ENCODE measurements around the gene PIP5K1B. TPM values are rescaled to one million over a fixed set of nuclear protein-coding genes. Genes with fewer than 3 reads are reported as not detected.

The PIP5K1B gene
- total RNA-seq, 1 experiment from 2014 or later: not detected

GRCh38 chr9:68861436-68861835, 156.4 kb downstream of the PIP5K1B start:
- TF ChIP-seq SIN3A (IDR thresholded peaks at IDR 0.05; ENCODE audit: borderline replicate concordance, insufficient read depth, low read depth, low read length) (no peak), CTCF (IDR thresholded peaks at IDR 0.05) (no peak), TCF7L2 (IDR thresholded peaks at IDR 0.05; ENCODE audit: low read depth, low read length) (no peak), POLR2AphosphoS5 (IDR thresholded peaks at IDR 0.05; ENCODE audit: low read depth, low read length) (no peak)
- TF ChIP-seq, protein P1, sequence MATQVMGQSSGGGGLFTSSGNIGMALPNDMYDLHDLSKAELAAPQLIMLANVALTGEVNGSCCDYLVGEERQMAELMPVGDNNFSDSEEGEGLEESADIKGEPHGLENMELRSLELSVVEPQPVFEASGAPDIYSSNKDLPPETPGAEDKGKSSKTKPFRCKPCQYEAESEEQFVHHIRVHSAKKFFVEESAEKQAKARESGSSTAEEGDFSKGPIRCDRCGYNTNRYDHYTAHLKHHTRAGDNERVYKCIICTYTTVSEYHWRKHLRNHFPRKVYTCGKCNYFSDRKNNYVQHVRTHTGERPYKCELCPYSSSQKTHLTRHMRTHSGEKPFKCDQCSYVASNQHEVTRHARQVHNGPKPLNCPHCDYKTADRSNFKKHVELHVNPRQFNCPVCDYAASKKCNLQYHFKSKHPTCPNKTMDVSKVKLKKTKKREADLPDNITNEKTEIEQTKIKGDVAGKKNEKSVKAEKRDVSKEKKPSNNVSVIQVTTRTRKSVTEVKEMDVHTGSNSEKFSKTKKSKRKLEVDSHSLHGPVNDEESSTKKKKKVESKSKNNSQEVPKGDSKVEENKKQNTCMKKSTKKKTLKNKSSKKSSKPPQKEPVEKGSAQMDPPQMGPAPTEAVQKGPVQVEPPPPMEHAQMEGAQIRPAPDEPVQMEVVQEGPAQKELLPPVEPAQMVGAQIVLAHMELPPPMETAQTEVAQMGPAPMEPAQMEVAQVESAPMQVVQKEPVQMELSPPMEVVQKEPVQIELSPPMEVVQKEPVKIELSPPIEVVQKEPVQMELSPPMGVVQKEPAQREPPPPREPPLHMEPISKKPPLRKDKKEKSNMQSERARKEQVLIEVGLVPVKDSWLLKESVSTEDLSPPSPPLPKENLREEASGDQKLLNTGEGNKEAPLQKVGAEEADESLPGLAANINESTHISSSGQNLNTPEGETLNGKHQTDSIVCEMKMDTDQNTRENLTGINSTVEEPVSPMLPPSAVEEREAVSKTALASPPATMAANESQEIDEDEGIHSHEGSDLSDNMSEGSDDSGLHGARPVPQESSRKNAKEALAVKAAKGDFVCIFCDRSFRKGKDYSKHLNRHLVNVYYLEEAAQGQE (IDR thresholded peaks at IDR 0.05; ENCODE audit: insufficient read depth in 1 of 2, low read depth in 2 of 2, low read length in 1 of 2): no peak
- intact Hi-C loops (cut with micrococcal nuclease; ENCODE audit: unreplicated experiment) (no loop called here), in situ Hi-C loops (cut with HindIII; ENCODE audit: low pct_unique_long_range_greater_than_20kb, low sequenced_read_pairs) (no loop called here)
- POLR2A ChIA-PET: no interaction called here
- Histone ChIP-seq H3K27ac (ENCODE audit: low read length) (no peak overlapping the region), H3K4me1 (ENCODE audit: control insufficient read depth, insufficient read depth, low read length) (no peaks in the 10 kb centered on the region), H3K9me3 (ENCODE audit: control insufficient read depth, insufficient read depth, low read depth, low read length) (no peaks in the 10 kb centered on the region), H3K36me3 (ENCODE audit: control insufficient read depth, insufficient read depth, low read length) (no peaks in the 10 kb centered on the region), H3K27me3 (ENCODE audit: control insufficient read depth, insufficient read depth, low read length) (no peaks in the 10 kb centered on the region), H3K4me3 (ENCODE audit: low read depth in 2 of 2, low read length in 2 of 2) (no peak overlapping the region)
- ATAC-seq (no peak), DNase-seq (ENCODE audit: low read depth, low spot score) (no peak)
- CTCF ChIA-PET: no interaction called here
- BruUV-seq (replicated peaks): no TSS peak

DNA sequence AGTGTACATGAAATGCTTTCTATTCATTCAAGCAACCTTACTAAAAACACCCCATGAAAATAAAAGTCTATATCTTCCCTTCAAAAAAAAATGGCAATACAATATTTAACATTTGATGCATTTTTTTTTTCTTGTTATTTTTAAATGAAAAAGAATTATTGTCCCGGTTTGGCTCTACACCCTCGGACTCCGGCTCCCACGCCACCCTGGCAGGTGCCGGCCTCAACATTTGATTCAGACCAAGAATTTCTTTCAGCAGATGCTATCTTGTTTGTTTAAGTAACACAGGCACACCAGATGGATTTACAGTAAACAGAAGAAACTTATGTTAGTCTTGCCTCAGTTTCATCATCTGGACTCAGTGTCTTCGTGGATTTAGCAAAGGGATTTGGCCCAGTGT, 162.0 kb downstream of the PIP5K1B start:
- CTCF ChIA-PET: no interaction called here
- H3K4me3 ChIP-seq (ENCODE audit: low read depth in 2 of 2, low read length in 2 of 2): no peak overlapping the region
- BruUV-seq (replicated peaks): no TSS peak
- TF ChIP-seq TCF7L2 (IDR thresholded peaks at IDR 0.05; ENCODE audit: low read depth, low read length) (no peak), SIN3A (IDR thresholded peaks at IDR 0.05; ENCODE audit: borderline replicate concordance, insufficient read depth, low read depth, low read length) (no peak), POLR2AphosphoS5 (IDR thresholded peaks at IDR 0.05; ENCODE audit: low read depth, low read length) (no peak), CTCF (IDR thresholded peaks at IDR 0.05) (no peak)
- TF ChIP-seq, protein P1 (IDR thresholded peaks at IDR 0.05; ENCODE audit: insufficient read depth in 1 of 2, low read depth in 2 of 2, low read length in 1 of 2): no peak
- POLR2A ChIA-PET: no interaction called here
- ATAC-seq: no peak
- intact Hi-C loops (cut with micrococcal nuclease; ENCODE audit: unreplicated experiment): no loop called here
- H3K27ac ChIP-seq (ENCODE audit: low read length): no peak overlapping the region
- in situ Hi-C loops (cut with HindIII; ENCODE audit: low pct_unique_long_range_greater_than_20kb, low sequenced_read_pairs): no loop called here
- H3K27me3 ChIP-seq (ENCODE audit: control insufficient read depth, insufficient read depth, low read length): no peaks in the 10 kb centered on the region; the same call in 1 of the 2 replicates
- no peaks in the 10 kb centered on the region for H3K9me3 ChIP-seq (ENCODE audit: control insufficient read depth, insufficient read depth, low read depth, low read length)
- H3K36me3 ChIP-seq (ENCODE audit: control insufficient read depth, insufficient read depth, low read length): no peaks in the 10 kb centered on the region
- H3K4me1 ChIP-seq (ENCODE audit: control insufficient read depth, insufficient read depth, low read length): no peaks in the 10 kb centered on the region
- no peak for DNase-seq (ENCODE audit: low read depth, low spot score)
